Right atrium auricular region (tissue), 2 donors: ENCODE results near the gene SAMD9L. TPM values are rescaled to one million over a fixed set of nuclear protein-coding genes. Genes with fewer than 3 reads are reported as not detected.
"Not testable (repeated sequence)": the region's sequence is repeated elsewhere in the genome, so short reads cannot be mapped to it uniquely, and the experiment has no call there.

Experiments used
- DNase-seq: peaks from one replicate; pipeline ENCODE4 v3.0.0-alpha.2; 2019; ENCODE audit warnings: low spot score
- H3K27ac ChIP-seq, 2 donors: fragments of 200-600 bp; sonication (generic); 1 replicate in 1 of 2; 2 replicates in 1 of 2; pipeline ENCODE4 v1.5.1; 2016 to 2019
- H3K27me3 ChIP-seq, 2 donors: fragments of 200-600 bp; sonication (generic); one replicate each; pipeline versions ENCODE4 v1.5.1 to v1.6.0; 2017 to 2019
- H3K36me3 ChIP-seq: fragments of 200-600 bp; sonication (generic); one replicate; pipeline ENCODE4 v1.5.1; 2016
- H3K4me1 ChIP-seq, 2 donors: fragments of 200-600 bp; sonication (generic); one replicate each; pipeline versions ENCODE4 v1.5.1 to v1.6.0; 2017 to 2019
- H3K4me3 ChIP-seq, 2 donors: fragments of 200-600 bp; sonication (generic); 1 replicate in 1 of 2; 2 replicates in 1 of 2; pipeline ENCODE4 v1.5.1; 2017 to 2019; ENCODE audit warnings: mild to moderate bottlenecking in 1 of 2, moderate library complexity in 1 of 2
- H3K9me3 ChIP-seq, 2 donors: fragments of 200-600 bp; sonication (generic); one replicate each; pipeline ENCODE4 v1.5.1; 2019
- total RNA-seq, 2 donors: library from RNA; depleted of rRNA; stranded (reverse); fragments of >200 nt; gene quantifications; one replicate each; pipeline ENCODE4 v1.1.0, GENCODE V29; 2016
- TF ChIP-seq, protein P1 (sequence below), 2 donors: fragments of 200-600 bp; sonication (generic); IDR thresholded peaks; one replicate each; pipeline ENCODE4 v1.5.1; 2019; ENCODE audit warnings: antibody characterized with exemption in 2 of 2

SAMD9L gene
- total RNA-seq, 2 donors from 2014 or later = 4.1 to 5.7 TPM

DNA sequence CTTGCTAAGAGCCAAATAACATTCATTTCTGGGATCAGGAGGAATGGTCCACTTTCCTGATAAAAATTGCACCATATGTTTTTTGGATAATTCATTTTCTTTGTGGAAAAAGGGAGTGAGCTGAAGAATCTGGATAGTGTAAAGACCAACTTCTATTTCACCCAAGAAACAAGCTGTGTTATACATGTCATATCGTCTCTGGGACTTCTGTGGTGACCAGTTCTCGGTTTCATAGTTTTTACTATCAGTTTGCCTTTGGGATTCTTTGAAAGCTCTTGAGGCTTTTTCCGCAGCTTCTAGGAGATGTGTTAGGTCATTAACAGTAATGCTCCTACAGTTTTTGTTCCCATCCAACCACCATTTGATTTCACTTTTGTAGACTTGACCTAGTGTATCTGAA lies 16.0 kb downstream of the SAMD9L start:
- Histone ChIP-seq H3K36me3 (peaks cover 22% of the 10 kb centered on the region), H3K9me3 (peaks cover 6 to 79% of the 10 kb centered on the region in 2 donors), H3K4me1 (no peaks in the 10 kb centered on the region), H3K4me3 (no peak overlapping the region), H3K27me3 (no peaks in the 10 kb centered on the region), H3K27ac (no peak overlapping the region)
- TF ChIP-seq, protein P1, sequence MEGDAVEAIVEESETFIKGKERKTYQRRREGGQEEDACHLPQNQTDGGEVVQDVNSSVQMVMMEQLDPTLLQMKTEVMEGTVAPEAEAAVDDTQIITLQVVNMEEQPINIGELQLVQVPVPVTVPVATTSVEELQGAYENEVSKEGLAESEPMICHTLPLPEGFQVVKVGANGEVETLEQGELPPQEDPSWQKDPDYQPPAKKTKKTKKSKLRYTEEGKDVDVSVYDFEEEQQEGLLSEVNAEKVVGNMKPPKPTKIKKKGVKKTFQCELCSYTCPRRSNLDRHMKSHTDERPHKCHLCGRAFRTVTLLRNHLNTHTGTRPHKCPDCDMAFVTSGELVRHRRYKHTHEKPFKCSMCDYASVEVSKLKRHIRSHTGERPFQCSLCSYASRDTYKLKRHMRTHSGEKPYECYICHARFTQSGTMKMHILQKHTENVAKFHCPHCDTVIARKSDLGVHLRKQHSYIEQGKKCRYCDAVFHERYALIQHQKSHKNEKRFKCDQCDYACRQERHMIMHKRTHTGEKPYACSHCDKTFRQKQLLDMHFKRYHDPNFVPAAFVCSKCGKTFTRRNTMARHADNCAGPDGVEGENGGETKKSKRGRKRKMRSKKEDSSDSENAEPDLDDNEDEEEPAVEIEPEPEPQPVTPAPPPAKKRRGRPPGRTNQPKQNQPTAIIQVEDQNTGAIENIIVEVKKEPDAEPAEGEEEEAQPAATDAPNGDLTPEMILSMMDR (IDR thresholded peaks at IDR 0.05) = no peak
- DNase-seq = no peak

DNA sequence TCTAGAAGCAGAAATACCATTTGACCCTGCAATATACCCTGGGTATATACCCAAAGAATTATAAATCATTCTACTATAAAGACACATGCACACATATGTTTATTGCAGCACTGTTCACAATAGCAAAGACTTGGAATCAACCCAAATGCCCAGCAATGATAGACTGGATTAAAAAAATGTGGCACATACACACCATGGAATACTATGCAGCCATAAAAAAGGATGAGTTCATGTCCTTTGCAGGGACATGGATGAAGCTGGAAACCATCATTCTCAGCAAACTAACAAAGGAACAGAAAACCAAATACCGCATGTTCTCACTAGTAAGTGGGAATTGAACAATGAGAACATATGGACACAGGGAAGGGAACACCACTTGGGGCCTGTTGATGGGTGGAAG lies 21.2 kb downstream of the SAMD9L start:
- not testable (repeated sequence) for H3K4me3 ChIP-seq

GRCh38 chr7:93123532-93123931 lies 24.7 kb downstream of the SAMD9L start:
- H3K27me3 ChIP-seq, DNase-seq, H3K4me3 ChIP-seq, H3K27ac ChIP-seq, H3K4me1 ChIP-seq, H3K36me3 ChIP-seq: not testable (repeated sequence)
- peaks cover 0 to 24% of the 10 kb centered on the region in 2 donors for H3K9me3 ChIP-seq

More for the DNA sequence above, 21.2 kb downstream of the SAMD9L start:
- not testable (repeated sequence) for H3K4me1 ChIP-seq, H3K27me3 ChIP-seq, H3K36me3 ChIP-seq, DNase-seq, H3K27ac ChIP-seq
- peaks cover 0 to 39% of the 10 kb centered on the region in 2 donors for H3K9me3 ChIP-seq

- H3K27ac ChIP-seq = no peak overlapping the region
- no peaks in the 10 kb centered on the region for H3K36me3 ChIP-seq
- no peak for DNase-seq
- H3K4me1 ChIP-seq = no peaks in the 10 kb centered on the region
- TF ChIP-seq, protein P1 (IDR thresholded peaks at IDR 0.05) = no peak
- H3K4me3 ChIP-seq = no peak overlapping the region
- peaks cover 0 to 10% of the 10 kb centered on the region in 2 donors for H3K9me3 ChIP-seq
- H3K27me3 ChIP-seq = no peaks in the 10 kb centered on the region
These were observed 27.3 kb downstream of the SAMD9L start for GRCh38 chr7:93120592-93121549.

DNA sequence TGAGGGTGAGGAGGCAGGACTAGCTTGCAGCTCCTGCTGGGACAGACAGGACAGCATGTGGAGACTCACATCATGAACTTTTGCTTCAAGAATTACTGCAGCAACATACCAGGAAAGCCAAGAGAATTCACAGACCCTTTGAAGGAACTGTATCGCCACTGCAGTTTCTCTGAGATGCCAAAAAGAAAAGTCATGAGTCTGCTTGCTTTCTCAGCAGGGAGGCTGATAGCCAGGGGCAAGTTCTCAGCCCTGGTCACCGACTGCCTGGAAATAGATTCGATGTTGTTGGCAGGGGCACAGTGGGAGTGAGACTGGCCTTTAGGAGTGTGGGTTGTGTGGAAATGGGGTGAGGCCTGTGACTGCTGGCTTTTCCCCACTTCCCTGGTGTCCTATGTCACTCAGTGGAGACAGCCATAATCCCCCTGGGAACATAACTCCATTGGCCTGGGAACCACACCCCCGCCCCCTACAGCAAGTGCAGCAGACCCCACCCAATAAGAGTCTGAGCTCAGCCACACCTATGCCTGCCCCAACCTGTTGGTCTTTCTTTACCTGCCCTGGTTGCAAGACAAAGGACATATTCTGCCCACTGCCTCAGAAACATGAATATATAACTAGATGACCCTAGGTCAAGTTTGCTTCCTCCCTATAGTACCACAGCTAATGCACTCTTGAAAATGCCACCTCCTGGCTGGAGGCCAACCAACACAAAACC lies 28.8 kb downstream of the SAMD9L start:
- TF ChIP-seq, protein P1 (IDR thresholded peaks at IDR 0.05) = no peak
- H3K4me3 ChIP-seq = no peak overlapping the region
- DNase-seq = no peak
- no peaks in the 10 kb centered on the region for H3K36me3 ChIP-seq
- peaks cover 0 to 18% of the 10 kb centered on the region in 2 donors for H3K9me3 ChIP-seq
- no peaks in the 10 kb centered on the region for H3K4me1 ChIP-seq
- H3K27me3 ChIP-seq = no peaks in the 10 kb centered on the region
- no peak overlapping the region for H3K27ac ChIP-seq

GRCh38 chr7:93117852-93118530 lies 30.2 kb downstream of the SAMD9L start, which contains the start of gene SAMD9:
Gene SAMD9, minus strand, starts transcription at chr7:93117979. Its CDS starts 11,882 bp downstream, at chr7:93106097.
- H3K4me1 ChIP-seq = no peaks in the 10 kb centered on the region
- H3K9me3 ChIP-seq = peaks cover 0 to 19% of the 10 kb centered on the region in 2 donors
- H3K27ac ChIP-seq = peak within 1 kb of the TSS; percentile 58 to 64
- no peaks in the 10 kb centered on the region for H3K27me3 ChIP-seq
- DNase-seq = no peak
- H3K4me3 ChIP-seq = peak within 1 kb of the TSS; percentile 41 to 45
- no peaks in the 10 kb centered on the region for H3K36me3 ChIP-seq
- TF ChIP-seq, protein P1 (IDR thresholded peaks at IDR 0.05) = no peak
